ENCODE results near the gene DTL.

DNA sequence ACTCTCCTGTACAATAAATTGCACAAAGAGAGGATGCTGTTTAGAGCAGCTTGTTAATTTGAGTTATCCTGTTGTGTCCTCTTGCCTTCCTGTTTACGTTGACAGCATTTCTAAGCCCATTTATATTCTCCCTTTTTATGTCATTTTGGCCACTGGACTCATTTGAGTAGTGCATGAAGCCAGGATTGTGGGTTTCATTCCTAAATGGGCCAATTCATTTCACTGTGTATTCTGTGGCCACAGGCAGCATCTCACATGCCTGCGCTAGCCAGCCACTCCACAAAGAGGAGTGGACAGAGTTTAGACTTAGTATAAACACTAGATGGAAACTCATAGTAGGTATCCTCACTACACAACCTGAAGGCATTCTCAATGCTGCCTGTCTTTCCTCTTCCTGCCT lies 73.4 kb downstream of the DTL start:
- TF ChIP-seq, protein P1, sequence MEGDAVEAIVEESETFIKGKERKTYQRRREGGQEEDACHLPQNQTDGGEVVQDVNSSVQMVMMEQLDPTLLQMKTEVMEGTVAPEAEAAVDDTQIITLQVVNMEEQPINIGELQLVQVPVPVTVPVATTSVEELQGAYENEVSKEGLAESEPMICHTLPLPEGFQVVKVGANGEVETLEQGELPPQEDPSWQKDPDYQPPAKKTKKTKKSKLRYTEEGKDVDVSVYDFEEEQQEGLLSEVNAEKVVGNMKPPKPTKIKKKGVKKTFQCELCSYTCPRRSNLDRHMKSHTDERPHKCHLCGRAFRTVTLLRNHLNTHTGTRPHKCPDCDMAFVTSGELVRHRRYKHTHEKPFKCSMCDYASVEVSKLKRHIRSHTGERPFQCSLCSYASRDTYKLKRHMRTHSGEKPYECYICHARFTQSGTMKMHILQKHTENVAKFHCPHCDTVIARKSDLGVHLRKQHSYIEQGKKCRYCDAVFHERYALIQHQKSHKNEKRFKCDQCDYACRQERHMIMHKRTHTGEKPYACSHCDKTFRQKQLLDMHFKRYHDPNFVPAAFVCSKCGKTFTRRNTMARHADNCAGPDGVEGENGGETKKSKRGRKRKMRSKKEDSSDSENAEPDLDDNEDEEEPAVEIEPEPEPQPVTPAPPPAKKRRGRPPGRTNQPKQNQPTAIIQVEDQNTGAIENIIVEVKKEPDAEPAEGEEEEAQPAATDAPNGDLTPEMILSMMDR (IDR thresholded peaks at IDR 0.05; ENCODE audit: low read depth, low read length), result no peak
- no peak for TF ChIP-seq EZH2phosphoT487 (IDR thresholded peaks at IDR 0.05; ENCODE audit: low read depth)

Data from OCI-LY3 (cell line).